NCI-H1930 (cell line): ENCODE results near the gene ANKRD50.

ENCODE experiments used
- DNase-seq, 2 experiments: peaks; one replicate each; lab custom pipeline; 2025; lab: John Stamatoyannopoulos, UW

ANKRD50 gene

GRCh38 chr4:124635331-124635730, 77.2 kb downstream of the ANKRD50 start:
- DNase-seq, result no peak

- DNase-seq, result no peak
Measured at GRCh38 chr4:124633285-124633941, 79.1 kb downstream of the ANKRD50 start.

GRCh38 chr4:124632439-124632838, 80.1 kb downstream of the ANKRD50 start:
- DNase-seq, result no peak

- no peak for DNase-seq
Measured at GRCh38 chr4:124631760-124632159, 80.8 kb downstream of the ANKRD50 start.

- no peak for DNase-seq
Measured at GRCh38 chr4:124629681-124630080, 82.9 kb downstream of the ANKRD50 start.
